Gastrocnemius medialis (tissue), 4 donors: ENCODE data around the gene PAQR7.

Experiments used
- CTCF ChIP-seq, 5 experiments: fragments of 450-650 bp in 3 of 5; fragments of 200-600 bp in 2 of 5; sonication (generic) in 2 of 5; IDR thresholded peaks in 4 of 5; conservative IDR thresholded peaks in 1 of 5; 1 replicate in 4 of 5; 2 replicates in 1 of 5; pipeline ENCODE4 v1.5.1; 2016 to 2019; ENCODE audit warnings: antibody characterized with exemption in 5 of 5, mild to moderate bottlenecking in 3 of 5, moderate library complexity in 3 of 5
- POLR2A ChIP-seq, 2 donors: fragments of 450-650 bp; IDR thresholded peaks; one replicate each; pipeline ENCODE4 v1.6.1; 2017; ENCODE audit warnings: antibody characterized with exemption in 2 of 2, mild to moderate bottlenecking in 2 of 2, moderate library complexity in 2 of 2

GRCh38 chr1:25866288-25866687 is 9.2 kb downstream of the PAQR7 start:
- no peak for TF ChIP-seq POLR2A (IDR thresholded peaks at IDR 0.05)
- TF ChIP-seq CTCF (IDR thresholded peaks at IDR 0.05 in 4 of 5, conservative IDR thresholded peaks at IDR 0.05 in 1 of 5) = no peak
